HepG2 (cell line): ENCODE data around the gene CDHR4. TPM values are rescaled to one million over a fixed set of nuclear protein-coding genes. Genes with fewer than 3 reads are reported as not detected.

Experiments
- ATAC-seq: fragments of 200-7000 bp; cut with Tn5 transposase; 3 replicates; pipeline ENCODE4 v1.9.1; 2020; ENCODE audit warnings: mild to moderate bottlenecking, moderate library complexity
- BruUV-seq: library from RNA; stranded (reverse); fragments of 400-500 nt; replicated peaks from 2 replicates; lab custom pipeline; 2021; lab: Mats Ljungman, UMichigan
- CTCF ChIA-PET: fragments of 300-600 bp; formaldehyde crosslinking; extraction: SDS; loops from one replicate; lab custom pipeline; 2021; ENCODE audit warnings: low total read pairs, inconsistent platforms, low intra/inter-chr PET ratio; lab: Yijun Ruan, JAX
- POLR2A ChIA-PET: fragments of 350-600 bp; sonication (Branson Sonifier 250); formaldehyde crosslinking; loops from one replicate; lab custom pipeline; 2020; ENCODE audit warnings: antibody characterized with exemption, inconsistent platforms; lab: Yijun Ruan, JAX
- DNase-seq: peaks from one replicate; pipeline ENCODE4 v3.0.0-alpha.2; 2015; ENCODE audit warnings: low spot score
- FAIRE-seq: peaks from 3 replicates; lab custom pipeline; 2011; peaks lifted over from hg19 to GRCh38; lab: Jason Lieb, UNC
- H2AFZ ChIP-seq: one replicate; pipeline ENCODE4 v1.6.1; 2011; ENCODE audit warnings: low read length, inconsistent platforms
- H3K27ac ChIP-seq: fragments of 300-600 bp; 3 replicates; pipeline ENCODE4 v1.8.0; 2011; ENCODE audit warnings: mixed run types, mild to moderate bottlenecking, mixed read lengths, low read length, inconsistent platforms; ENCODE audit not compliant: insufficient read depth; ENCODE audit errors: extremely low read length
- H3K27me3 ChIP-seq, 2 experiments: fragments of 200-600 bp in 1 of 2; 2 replicates in 1 of 2; 3 replicates in 1 of 2; pipeline versions ENCODE4 v1.6.0 to v1.8.0; 2011; ENCODE audit warnings: low read length in 2 of 2, mild to moderate bottlenecking in 2 of 2, moderate library complexity in 2 of 2, inconsistent platforms in 1 of 2; ENCODE audit not compliant: insufficient read depth in 2 of 2, control insufficient read depth in 1 of 2
- H3K36me3 ChIP-seq, 2 experiments: fragments of 200-600 bp in 1 of 2; replicated peaks in 1 of 2; 2 replicates in 1 of 2; 3 replicates in 1 of 2; pipeline versions ENCODE4 v1.5.1 to v1.8.0; 2011; ENCODE audit warnings: low read length in 2 of 2, inconsistent platforms in 1 of 2; ENCODE audit not compliant: insufficient read depth in 2 of 2, control insufficient read depth in 1 of 2
- H3K4me1 ChIP-seq: 2 replicates; pipeline ENCODE4 v1.5.1; 2012; ENCODE audit warnings: low read length, inconsistent platforms; ENCODE audit not compliant: insufficient read depth
- H3K4me2 ChIP-seq: 2 replicates; pipeline ENCODE4 v1.6.0; 2011; ENCODE audit warnings: low read depth, low read length, inconsistent platforms
- H3K4me3 ChIP-seq, 3 experiments: fragments of 200-600 bp in 1 of 3; sonication (generic), shearing (Covaris generic) in 1 of 3; replicated peaks in 1 of 3; 2 replicates each; pipeline ENCODE4 v1.5.1; 2011 to 2016; ENCODE audit warnings: low read length in 3 of 3, inconsistent platforms in 2 of 3, low read depth in 2 of 3, mild to moderate bottlenecking in 2 of 3, control low read depth in 1 of 3, mixed read lengths in 1 of 3; ENCODE audit not compliant: insufficient read depth in 1 of 3
- H3K79me2 ChIP-seq: one replicate; pipeline ENCODE4 v1.6.1; 2011; ENCODE audit warnings: low read length, inconsistent platforms; ENCODE audit not compliant: insufficient read depth
- H3K9ac ChIP-seq: 2 replicates; pipeline ENCODE4 v1.6.0; 2011; ENCODE audit warnings: mild to moderate bottlenecking, low read depth, low read length, inconsistent platforms; ENCODE audit not compliant: insufficient read depth
- H3K9me3 ChIP-seq: 2 replicates; pipeline ENCODE4 v1.5.1; 2012; ENCODE audit warnings: mild to moderate bottlenecking, low read length
- H4K20me1 ChIP-seq: 2 replicates; pipeline ENCODE4 v1.6.0; 2011; ENCODE audit warnings: inconsistent platforms, mild to moderate bottlenecking, low read length, moderate library complexity; ENCODE audit not compliant: insufficient read depth
- FLYWCH1 ChIP-seq: sonication (generic); formaldehyde crosslinking; IDR thresholded peaks from 2 replicates; pipeline ENCODE4 v1.8.1; 2023; ENCODE audit warnings: mild to moderate bottlenecking, missing genetic modification reagents
- KLF12 ChIP-seq: sonication (generic); formaldehyde crosslinking; IDR thresholded peaks from 2 replicates; pipeline ENCODE4 v1.4.0; 2020; ENCODE audit warnings: missing genetic modification reagents, borderline replicate concordance
- MLX ChIP-seq: IDR thresholded peaks from 2 replicates; pipeline ENCODE4 v1.6.1; 2016
- RBAK ChIP-seq: sonication (generic); formaldehyde crosslinking; IDR thresholded peaks from 2 replicates; pipeline ENCODE4 v1.5.1; 2020; ENCODE audit warnings: mild to moderate bottlenecking, missing genetic modification reagents
- STAG1 ChIP-seq: sonication (generic); formaldehyde crosslinking; IDR thresholded peaks from 2 replicates; pipeline ENCODE4 v1.4.0; 2020; ENCODE audit warnings: missing genetic modification reagents
- ZNF326 ChIP-seq: sonication (generic); formaldehyde crosslinking; IDR thresholded peaks from 2 replicates; pipeline ENCODE4 v1.4.0; 2020; ENCODE audit warnings: missing genetic modification reagents, borderline replicate concordance
- ZNF724P ChIP-seq: sonication (generic); formaldehyde crosslinking; IDR thresholded peaks from 2 replicates; pipeline ENCODE4 v1.8.0; 2022; ENCODE audit warnings: missing genetic modification reagents, borderline replicate concordance
- ZNF850 ChIP-seq: sonication (generic); formaldehyde crosslinking; conservative IDR thresholded peaks from 2 replicates; pipeline ENCODE4 v1.9.0; 2021; ENCODE audit warnings: mild to moderate bottlenecking, missing genetic modification reagents
- WGBS: methylation state at CpG from one replicate; pipeline ENCODE4 v1.1.6; 2017; ENCODE audit warnings: low lambda C conversion rate; 5-methylcytosine and 5-hydroxymethylcytosine counted together
- in situ Hi-C: cut with HindIII; loops from 2 replicates; pipeline ENCODE4 v1.10.0; 2017; ENCODE audit warnings: low pct_unique_long_range_greater_than_20kb; ENCODE audit not compliant: extremely low pct_ligation_motif_present
- intact Hi-C: fragments of 100-400 bp; cut with micrococcal nuclease; formaldehyde crosslinking; loops from one replicate; pipeline ENCODE4 v1.10.0; 2022; ENCODE audit not compliant: unreplicated experiment
- polyA plus RNA-seq, 8 experiments: library from polyadenylated mRNA; depleted of rRNA in 3 of 8; stranded (reverse) in 7 of 8; unstranded in 1 of 8; fragments of >200 nt; fragmentation: Illumina TruSeq in 4 of 8; extraction: Trizol in 4 of 8; gene quantifications; 2 replicates each; pipeline versions ENCODE4 v1.2.1 to v1.2.3, GENCODE V29; 2011 to 2016; ENCODE audit warnings: low read depth in 4 of 8, missing spikeins in 1 of 8, mixed read lengths in 1 of 8; ENCODE audit not compliant: insufficient read depth in 1 of 8
- total RNA-seq, 5 experiments: library from RNA; depleted of rRNA; stranded (reverse); fragments of >200 nt; fragmentation: Illumina TruSeq; extraction: Trizol; gene quantifications; 2 replicates each; pipeline ENCODE4 v1.2.3, GENCODE V29; 2016; ENCODE audit warnings: low read depth in 1 of 5
- TF ChIP-seq, protein P1 (sequence below): sonication (generic); formaldehyde crosslinking; IDR thresholded peaks from 2 replicates; pipeline ENCODE4 v1.4.0; 2020; ENCODE audit warnings: missing genetic modification reagents

The CDHR4 gene
- total and polyA plus RNA-seq, 2 of the 13 experiments (the other 11 are each of a cell fraction or from before 2014, with no cell fraction given), result 0.21 TPM; not detected in 1

- Histone ChIP-seq H3K4me1 (peaks cover 53% of the 10 kb centered on the region), H2AFZ (no peak overlapping the region), H3K36me3 (no peaks in the 10 kb centered on the region; a peak in 1 of 5 replicates), H3K4me3 (no peak overlapping the region), H3K27me3 (peaks cover 0 to 12% of the 10 kb centered on the region in 2 experiments; a peak in 3 of 5 replicates), H3K9ac (no peak overlapping the region), H3K27ac (no peak overlapping the region), H3K9me3 (no peaks in the 10 kb centered on the region), H4K20me1 (no peaks in the 10 kb centered on the region), H3K79me2 (no peaks in the 10 kb centered on the region), H3K4me2 (no peak overlapping the region)
- in situ Hi-C loops (loop anchor here (5.0 to 10.0 kb wide), 2 partner anchors 35 to 97 kb away; partner anchors contain the start of gene MST1R), intact Hi-C loops (no loop called here)
- ChIA-PET POLR2A (interaction anchor here (0.9 to 1.1 kb wide), 2 partner anchors 21 to 84 kb away, joined by 3 read pairs; partner anchors contain the start of genes GMPPB and IP6K1), CTCF (no interaction called here)
- WGBS, result 76% methylated on average over 5 of the region's 13 CpGs
- ATAC-seq (no peak), DNase-seq (no peak), FAIRE-seq (no peak)
- TF ChIP-seq ZNF326 (CRISPR knock-in tag) (no peak), ZNF850 (CRISPR knock-in tag) (no peak), MLX (CRISPR knock-in tag) (no peak), KLF12 (CRISPR knock-in tag) (no peak), ZNF724P (no peak), FLYWCH1 (CRISPR knock-in tag) (no peak), STAG1 (CRISPR knock-in tag) (no peak), RBAK (CRISPR knock-in tag) (no peak)
- TF ChIP-seq, protein P1, sequence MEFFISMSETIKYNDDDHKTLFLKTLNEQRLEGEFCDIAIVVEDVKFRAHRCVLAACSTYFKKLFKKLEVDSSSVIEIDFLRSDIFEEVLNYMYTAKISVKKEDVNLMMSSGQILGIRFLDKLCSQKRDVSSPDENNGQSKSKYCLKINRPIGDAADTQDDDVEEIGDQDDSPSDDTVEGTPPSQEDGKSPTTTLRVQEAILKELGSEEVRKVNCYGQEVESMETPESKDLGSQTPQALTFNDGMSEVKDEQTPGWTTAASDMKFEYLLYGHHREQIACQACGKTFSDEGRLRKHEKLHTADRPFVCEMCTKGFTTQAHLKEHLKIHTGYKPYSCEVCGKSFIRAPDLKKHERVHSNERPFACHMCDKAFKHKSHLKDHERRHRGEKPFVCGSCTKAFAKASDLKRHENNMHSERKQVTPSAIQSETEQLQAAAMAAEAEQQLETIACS (CRISPR knock-in tag), result no peak
- no TSS peak for BruUV-seq
Observed at GRCh38 chr3:49807431-49808114, 7.9 kb upstream of the CDHR4 start.
